GM18505 (cell line): Measurements from ENCODE around the gene MICU2.
"Not testable (repeated sequence)": the region's sequence is repeated elsewhere in the genome, so short reads cannot be mapped to it uniquely, and the experiment has no call there.

Experiments
- ATAC-seq: cut with Tn5 transposase; IDR thresholded peaks from one replicate; pipeline ENCODE4 v1.9.1; 2021; ENCODE audit not compliant: unreplicated experiment
- POLR2A ChIP-seq: IDR thresholded peaks from 4 replicates; pipeline ENCODE4 v1.6.1; 2011; ENCODE audit warnings: borderline replicate concordance; ENCODE audit not compliant: insufficient read depth, insufficient read length; ENCODE audit errors: extremely low read depth

MICU2 gene

GRCh38 chr13:21611385-21611784, 7.4 kb upstream of the MICU2 start:
- no peak for TF ChIP-seq POLR2A
- ATAC-seq: no peak

GRCh38 chr13:21610687-21611086, 6.7 kb upstream of the MICU2 start:
- no peak for ATAC-seq
- TF ChIP-seq POLR2A: no peak

- no peak for ATAC-seq
- TF ChIP-seq POLR2A: no peak
These were observed 5.0 kb upstream of the MICU2 start for GRCh38 chr13:21608961-21609360.

- TF ChIP-seq POLR2A: no peak
- ATAC-seq: no peak
These were observed 2.8 kb upstream of the MICU2 start for GRCh38 chr13:21606796-21607195.

GRCh38 chr13:21606251-21606650, 2.3 kb upstream of the MICU2 start:
- ATAC-seq: no peak

GRCh38 chr13:21596722-21597121, 7.2 kb downstream of the MICU2 start:
- TF ChIP-seq POLR2A: no peak
- ATAC-seq: no peak

More at GRCh38 chr13:21606251-21606650, 2.3 kb upstream of the MICU2 start:
- no peak for TF ChIP-seq POLR2A

GRCh38 chr13:21595546-21595822, 8.5 kb downstream of the MICU2 start:
- TF ChIP-seq POLR2A: peak; percentile 24
- ATAC-seq: peak; percentile 48

GRCh38 chr13:21594715-21595545, 9.0 kb downstream of the MICU2 start:
- peak; percentile 47 for ATAC-seq
- TF ChIP-seq POLR2A: no peak

GRCh38 chr13:21590665-21591456, 13.1 kb downstream of the MICU2 start:
- not testable (repeated sequence) for ATAC-seq

GRCh38 chr13:21590231-21590630, 13.7 kb downstream of the MICU2 start:
- no peak for ATAC-seq
- no peak for TF ChIP-seq POLR2A

- not testable (repeated sequence) for ATAC-seq
These were observed 14.5 kb downstream of the MICU2 start for GRCh38 chr13:21589510-21589909.

GRCh38 chr13:21588411-21588810, 15.6 kb downstream of the MICU2 start:
- ATAC-seq: not testable (repeated sequence)

- no peak for TF ChIP-seq POLR2A
- ATAC-seq: no peak
These were observed 18.9 kb downstream of the MICU2 start for GRCh38 chr13:21584973-21585592.

- TF ChIP-seq POLR2A: no peak
- ATAC-seq: no peak
These were observed 20.5 kb downstream of the MICU2 start for GRCh38 chr13:21583478-21583877.
